NCI-H748 treated with DMSO at 0.1 percent for 48 hours (cell line): Measurements from ENCODE around the gene COQ8B.

Experiments used
- DNase-seq: peaks from one replicate; lab custom pipeline; 2025; lab: John Stamatoyannopoulos, UW

The COQ8B gene

GRCh38 chr19:40717880-40718773 lies 1.4 kb upstream of the COQ8B start:
- DNase-seq: no peak

GRCh38 chr19:40717325-40717879 lies 716 bp upstream of the COQ8B start:
- DNase-seq: no peak

GRCh38 chr19:40716031-40716481 lies 630 bp downstream of the COQ8B start:
- peak; percentile 30 for DNase-seq

GRCh38 chr19:40714441-40715299 lies 2.0 kb downstream of the COQ8B start:
- DNase-seq: peak; percentile 95

GRCh38 chr19:40713939-40714338 lies 2.7 kb downstream of the COQ8B start:
- no peak for DNase-seq

GRCh38 chr19:40709817-40710216 lies 6.9 kb downstream of the COQ8B start:
- no peak for DNase-seq

- DNase-seq: no peak
Measured at GRCh38 chr19:40707615-40708014, 9.1 kb downstream of the COQ8B start.

- no peak for DNase-seq
Measured at GRCh38 chr19:40705950-40706619, 10.6 kb downstream of the COQ8B start.

GRCh38 chr19:40705362-40705651 lies 11.4 kb downstream of the COQ8B start:
- DNase-seq: no peak

- no peak for DNase-seq
Measured at GRCh38 chr19:40704491-40705361, 12.0 kb downstream of the COQ8B start.

GRCh38 chr19:40703029-40703755 lies 13.5 kb downstream of the COQ8B start:
- no peak for DNase-seq

GRCh38 chr19:40702337-40703012 lies 14.2 kb downstream of the COQ8B start:
- DNase-seq: no peak

GRCh38 chr19:40701758-40702157 lies 14.9 kb downstream of the COQ8B start:
- DNase-seq: no peak

GRCh38 chr19:40700083-40700482 lies 16.6 kb downstream of the COQ8B start:
- DNase-seq: no peak

GRCh38 chr19:40697007-40697406 lies 19.7 kb downstream of the COQ8B start:
- no peak for DNase-seq

- no peak for DNase-seq
Measured at GRCh38 chr19:40695881-40696280, 20.8 kb downstream of the COQ8B start.

GRCh38 chr19:40693896-40694295 lies 22.8 kb downstream of the COQ8B start:
- no peak for DNase-seq

- DNase-seq: no peak
Measured at GRCh38 chr19:40693150-40693788, 23.4 kb downstream of the COQ8B start.

- DNase-seq: no peak
Measured at GRCh38 chr19:40692212-40692551, 24.5 kb downstream of the COQ8B start.
